A549 (cell line): ENCODE measurements around the gene PHB1. TPM values are rescaled to one million over a fixed set of nuclear protein-coding genes. Genes with fewer than 3 reads are reported as not detected.

Source experiments
- ATAC-seq, 2 experiments: fragments of 200-7000 bp in 1 of 2; fragments of >200 bp in 1 of 2; cut with Nextera tagmentation in 1 of 2; cut with Tn5 transposase in 1 of 2; 3 replicates each; pipeline versions ENCODE4 v1.8.0 to v1.9.1; 2018 to 2020; ENCODE audit warnings: mild to moderate bottlenecking in 1 of 2, moderate library complexity in 1 of 2
- CTCF ChIA-PET: fragments of 300-600 bp; sonication (Branson Sonifier 250); formaldehyde crosslinking; extraction: SDS; loops from one replicate; lab custom pipeline; 2021; ENCODE audit warnings: antibody characterized with exemption, inconsistent platforms; lab: Yijun Ruan, JAX
- POLR2A ChIA-PET: fragments of 350-600 bp; formaldehyde crosslinking; extraction: SDS; loops from one replicate; lab custom pipeline; 2021; ENCODE audit warnings: antibody characterized with exemption, inconsistent platforms; lab: Yijun Ruan, JAX
- DNase-seq, 2 experiments: peaks; one replicate each; pipeline versions ENCODE4 v3.0.0 to v3.0.0-alpha.2; 2011 to 2016; ENCODE audit warnings: low read depth in 1 of 2, low spot score in 1 of 2
- FAIRE-seq: peaks from 2 replicates; lab custom pipeline; 2011; peaks lifted over from hg19 to GRCh38; lab: Jason Lieb, UNC
- H3K27ac ChIP-seq, 2 experiments: fragments of >200 bp; sonication (Bioruptor Twin); formaldehyde crosslinking; 3 replicates each; pipeline ENCODE4 v1.5.1; 2016 to 2017
- H3K4me1 ChIP-seq: fragments of >200 bp; sonication (Bioruptor Twin); formaldehyde crosslinking; 3 replicates; pipeline ENCODE4 v1.6.1; 2016
- H3K4me2 ChIP-seq: fragments of >200 bp; sonication (Bioruptor Twin); formaldehyde crosslinking; 3 replicates; pipeline ENCODE4 v1.6.1; 2016
- H3K4me3 ChIP-seq: fragments of >200 bp; sonication (Bioruptor Twin); formaldehyde crosslinking; 3 replicates; pipeline ENCODE4 v1.5.1; 2016
- H3K9me3 ChIP-seq: fragments of >200 bp; sonication (Bioruptor Twin); formaldehyde crosslinking; 3 replicates; pipeline ENCODE4 v1.6.1; 2016
- ATOH8 ChIP-seq: fragments of 250-450 bp; sonication (Bioruptor Pico); IDR thresholded peaks from 2 replicates; pipeline ENCODE4 v1.5.0; 2020; ENCODE audit warnings: low read depth, mild to moderate bottlenecking, moderate library complexity
- BCL3 ChIP-seq: fragments of >200 bp; sonication (Bioruptor Twin); formaldehyde crosslinking; IDR thresholded peaks from 3 replicates; pipeline ENCODE4 v1.6.1; 2016
- BHLHE40 ChIP-seq: IDR thresholded peaks from 2 replicates; pipeline ENCODE4 v1.6.1; 2012; ENCODE audit warnings: low read depth, low read length, inconsistent platforms
- CBX8 ChIP-seq: fragments of 200-600 bp; sonication (generic); IDR thresholded peaks from 2 replicates; pipeline ENCODE4 v1.6.1; 2016
- CEBPB ChIP-seq, 2 experiments: fragments of >200 bp in 1 of 2; sonication (Bioruptor Twin) in 1 of 2; formaldehyde crosslinking in 1 of 2; IDR thresholded peaks; 2 replicates each; pipeline ENCODE4 v1.6.1; 2012 to 2016
- E2F6 ChIP-seq: IDR thresholded peaks from 2 replicates; pipeline ENCODE4 v1.6.1; 2012; ENCODE audit warnings: low read depth, borderline replicate concordance
- EHF ChIP-seq: fragments of 250-450 bp; sonication (Bioruptor Pico); IDR thresholded peaks from 2 replicates; pipeline ENCODE4 v1.5.0; 2020; ENCODE audit warnings: mild to moderate bottlenecking
- EP300 ChIP-seq, 2 experiments: fragments of >200 bp; sonication (Bioruptor Twin); formaldehyde crosslinking; IDR thresholded peaks; 2 replicates in 1 of 2; 3 replicates in 1 of 2; pipeline ENCODE4 v1.6.1; 2016 to 2017
- ESRRA ChIP-seq: fragments of 150-350 bp; IDR thresholded peaks from 2 replicates; pipeline ENCODE4 v1.6.1; 2014; ENCODE audit warnings: mild to moderate bottlenecking, low read length, borderline replicate concordance
- FOSB ChIP-seq: fragments of 250-450 bp; sonication (Bioruptor Pico); IDR thresholded peaks from 2 replicates; pipeline ENCODE4 v1.5.0; 2020; ENCODE audit warnings: mild to moderate bottlenecking, moderate library complexity
- FOSL2 ChIP-seq, 2 experiments: fragments of 450-650 bp in 1 of 2; fragments of >200 bp in 1 of 2; sonication (Bioruptor Twin) in 1 of 2; formaldehyde crosslinking; IDR thresholded peaks; 2 replicates each; pipeline versions ENCODE4 v1.5.0 to v1.6.1; 2016 to 2020; ENCODE audit warnings: mild to moderate bottlenecking in 1 of 2, moderate library complexity in 1 of 2
- HOXB5 ChIP-seq: fragments of 250-450 bp; sonication (Bioruptor Pico); IDR thresholded peaks from 2 replicates; pipeline ENCODE4 v1.5.0; 2020; ENCODE audit warnings: mild to moderate bottlenecking, moderate library complexity
- JUN ChIP-seq, 2 experiments: fragments of >200 bp; sonication (Bioruptor Twin); formaldehyde crosslinking; IDR thresholded peaks; 2 replicates in 1 of 2; 3 replicates in 1 of 2; pipeline ENCODE4 v1.6.1; 2016 to 2017
- MAFK ChIP-seq: fragments of 450-650 bp; IDR thresholded peaks from 2 replicates; pipeline ENCODE4 v1.6.1; 2014; ENCODE audit not compliant: partially characterized antibody
- NFE2L2 ChIP-seq: fragments of 150-350 bp; conservative IDR thresholded peaks from 2 replicates; pipeline ENCODE4 v1.6.1; 2014; ENCODE audit warnings: low read length
- NPAS2 ChIP-seq: fragments of 250-450 bp; sonication (Bioruptor Pico); IDR thresholded peaks from 2 replicates; pipeline ENCODE4 v1.8.0; 2022; ENCODE audit warnings: mild to moderate bottlenecking, moderate library complexity, borderline replicate concordance
- NR3C1 ChIP-seq: fragments of >200 bp; sonication (Bioruptor Twin); formaldehyde crosslinking; IDR thresholded peaks from 3 replicates; pipeline ENCODE4 v1.6.1; 2017
- POLR2A ChIP-seq: IDR thresholded peaks from 2 replicates; pipeline ENCODE4 v1.6.1; 2012; ENCODE audit warnings: mild to moderate bottlenecking, low read length
- POLR2AphosphoS2 ChIP-seq: conservative IDR thresholded peaks from 2 replicates; pipeline ENCODE4 v1.6.1; 2012; ENCODE audit warnings: low read length, improper control_type of control experiment, inconsistent platforms
- RCOR1 ChIP-seq: fragments of 150-350 bp; IDR thresholded peaks from 2 replicates; pipeline ENCODE4 v1.6.1; 2014; ENCODE audit warnings: antibody characterized with exemption, low read length, low read depth
- RFX5 ChIP-seq: fragments of 450-650 bp; IDR thresholded peaks from 2 replicates; pipeline ENCODE4 v1.7.1; 2014; ENCODE audit warnings: antibody characterized with exemption, mild to moderate bottlenecking, moderate library complexity
- ZC3H11A ChIP-seq: fragments of 450-650 bp; IDR thresholded peaks from 2 replicates; pipeline ENCODE4 v1.6.1; 2014; ENCODE audit warnings: antibody characterized with exemption, mild to moderate bottlenecking
- ZFP36 ChIP-seq: fragments of 450-650 bp; IDR thresholded peaks from 2 replicates; pipeline ENCODE4 v1.6.1; 2014; ENCODE audit warnings: borderline replicate concordance; ENCODE audit not compliant: partially characterized antibody
- ZNF302 ChIP-seq: fragments of 250-450 bp; sonication (Bioruptor Pico); IDR thresholded peaks from 2 replicates; pipeline ENCODE4 v1.9.0; 2021; ENCODE audit warnings: inconsistent platforms, mild to moderate bottlenecking, moderate library complexity
- ZSCAN20 ChIP-seq: fragments of 250-450 bp; sonication (Bioruptor Pico); IDR thresholded peaks from 2 replicates; pipeline ENCODE4 v1.8.0; 2022; ENCODE audit warnings: mild to moderate bottlenecking, moderate library complexity
- WGBS: methylation state at CpG from one replicate; pipeline ENCODE4 v1.1.6; 2017; ENCODE audit errors: missing lambda C conversion rate; 5-methylcytosine and 5-hydroxymethylcytosine counted together
- polyA plus RNA-seq, 4 experiments: library from polyadenylated mRNA; depleted of rRNA in 3 of 4; stranded (reverse); fragments of >200 nt; fragmentation: RNase III in 1 of 4; extraction: RNeasy Plus Mini Kit Qiagen cat#74134 plus additional on column Dnase treatment in 1 of 4; gene quantifications; 2 replicates in 3 of 4; 3 replicates in 1 of 4; pipeline ENCODE4 v1.2.3, GENCODE V29; 2011 to 2017
- TF ChIP-seq, protein P1 (sequence below): IDR thresholded peaks from 2 replicates; pipeline ENCODE4 v1.6.1; 2012
- TF ChIP-seq, protein P2 (sequence below): fragments of 200-600 bp; sonication (generic); IDR thresholded peaks from 2 replicates; pipeline ENCODE4 v1.6.1; 2016; ENCODE audit warnings: antibody characterized with exemption, mild to moderate bottlenecking, moderate library complexity
- TF ChIP-seq, protein P3 (sequence below): fragments of 450-650 bp; IDR thresholded peaks from 2 replicates; pipeline ENCODE4 v1.6.1; 2014; ENCODE audit warnings: antibody characterized with exemption
- TF ChIP-seq, protein P4 (sequence below): IDR thresholded peaks from 2 replicates; pipeline ENCODE4 v1.6.1; 2012

The PHB1 gene
- polyA plus RNA-seq, 2 of the 4 experiments (the other 2 are of a cell fraction), result 432 to 480 TPM

GRCh38 chr17:49414622-49415350, at the start of gene PHB1 (continued):
- TF ChIP-seq BCL3, result peak; percentile 58; the same call in 2 of the 3 replicates
- no peak for TF ChIP-seq ZC3H11A
- TF ChIP-seq, protein P1, sequence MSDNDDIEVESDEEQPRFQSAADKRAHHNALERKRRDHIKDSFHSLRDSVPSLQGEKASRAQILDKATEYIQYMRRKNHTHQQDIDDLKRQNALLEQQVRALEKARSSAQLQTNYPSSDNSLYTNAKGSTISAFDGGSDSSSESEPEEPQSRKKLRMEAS, result peak; percentile 99
- no peak for TF ChIP-seq EP300 (IDR thresholded peaks at IDR 0.05)

DNA sequence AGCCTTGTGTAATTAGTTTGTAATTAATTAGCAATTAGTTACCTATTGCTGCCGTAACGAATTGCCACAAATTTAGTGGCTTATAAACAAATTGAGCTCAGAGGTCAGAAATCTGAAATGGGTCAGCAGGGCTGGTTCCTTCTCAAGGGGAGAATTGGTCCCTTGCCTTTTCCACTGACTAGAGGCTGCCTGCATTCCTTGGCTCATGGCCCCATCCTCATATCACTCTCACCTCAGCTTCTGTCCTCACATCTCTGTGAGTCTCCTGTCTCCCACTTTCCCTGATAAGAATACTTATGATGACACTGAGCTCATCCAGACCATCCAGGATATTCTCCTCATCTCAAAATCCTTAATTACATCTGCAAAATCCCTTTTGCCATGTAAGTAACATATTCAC, 49.4 kb upstream of the PHB1 start:
- ATAC-seq (no peak), DNase-seq (no peak), FAIRE-seq (no peak)
- ChIA-PET CTCF (interaction anchor here (1.3 to 17.9 kb wide), 8 partner anchors 11 to 534 kb away, joined by 3 to 121 read pairs (median 6); no protein-coding TSS in a partner anchor), POLR2A (no interaction called here)
- no peak overlapping the region for H3K27ac ChIP-seq
- H3K4me2 ChIP-seq, result no peak overlapping the region
- WGBS, result 19% methylated on average over 2 of the region's 2 CpGs
- no peaks in the 10 kb centered on the region for H3K4me1 ChIP-seq
- no peak overlapping the region for H3K4me3 ChIP-seq
- peaks cover 15% of the 10 kb centered on the region; the same call in 2 of the 3 replicates for H3K9me3 ChIP-seq
- TF ChIP-seq POLR2A, result no peak
- TF ChIP-seq NPAS2, result no peak
- no peak for TF ChIP-seq NFE2L2
- TF ChIP-seq, protein P2, sequence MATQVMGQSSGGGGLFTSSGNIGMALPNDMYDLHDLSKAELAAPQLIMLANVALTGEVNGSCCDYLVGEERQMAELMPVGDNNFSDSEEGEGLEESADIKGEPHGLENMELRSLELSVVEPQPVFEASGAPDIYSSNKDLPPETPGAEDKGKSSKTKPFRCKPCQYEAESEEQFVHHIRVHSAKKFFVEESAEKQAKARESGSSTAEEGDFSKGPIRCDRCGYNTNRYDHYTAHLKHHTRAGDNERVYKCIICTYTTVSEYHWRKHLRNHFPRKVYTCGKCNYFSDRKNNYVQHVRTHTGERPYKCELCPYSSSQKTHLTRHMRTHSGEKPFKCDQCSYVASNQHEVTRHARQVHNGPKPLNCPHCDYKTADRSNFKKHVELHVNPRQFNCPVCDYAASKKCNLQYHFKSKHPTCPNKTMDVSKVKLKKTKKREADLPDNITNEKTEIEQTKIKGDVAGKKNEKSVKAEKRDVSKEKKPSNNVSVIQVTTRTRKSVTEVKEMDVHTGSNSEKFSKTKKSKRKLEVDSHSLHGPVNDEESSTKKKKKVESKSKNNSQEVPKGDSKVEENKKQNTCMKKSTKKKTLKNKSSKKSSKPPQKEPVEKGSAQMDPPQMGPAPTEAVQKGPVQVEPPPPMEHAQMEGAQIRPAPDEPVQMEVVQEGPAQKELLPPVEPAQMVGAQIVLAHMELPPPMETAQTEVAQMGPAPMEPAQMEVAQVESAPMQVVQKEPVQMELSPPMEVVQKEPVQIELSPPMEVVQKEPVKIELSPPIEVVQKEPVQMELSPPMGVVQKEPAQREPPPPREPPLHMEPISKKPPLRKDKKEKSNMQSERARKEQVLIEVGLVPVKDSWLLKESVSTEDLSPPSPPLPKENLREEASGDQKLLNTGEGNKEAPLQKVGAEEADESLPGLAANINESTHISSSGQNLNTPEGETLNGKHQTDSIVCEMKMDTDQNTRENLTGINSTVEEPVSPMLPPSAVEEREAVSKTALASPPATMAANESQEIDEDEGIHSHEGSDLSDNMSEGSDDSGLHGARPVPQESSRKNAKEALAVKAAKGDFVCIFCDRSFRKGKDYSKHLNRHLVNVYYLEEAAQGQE, result no peak
- TF ChIP-seq, protein P3, sequence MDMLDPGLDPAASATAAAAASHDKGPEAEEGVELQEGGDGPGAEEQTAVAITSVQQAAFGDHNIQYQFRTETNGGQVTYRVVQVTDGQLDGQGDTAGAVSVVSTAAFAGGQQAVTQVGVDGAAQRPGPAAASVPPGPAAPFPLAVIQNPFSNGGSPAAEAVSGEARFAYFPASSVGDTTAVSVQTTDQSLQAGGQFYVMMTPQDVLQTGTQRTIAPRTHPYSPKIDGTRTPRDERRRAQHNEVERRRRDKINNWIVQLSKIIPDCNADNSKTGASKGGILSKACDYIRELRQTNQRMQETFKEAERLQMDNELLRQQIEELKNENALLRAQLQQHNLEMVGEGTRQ, result no peak
- no peak for TF ChIP-seq NR3C1
- TF ChIP-seq FOSB (CRISPR knock-in tag), result no peak
- no peak for TF ChIP-seq ESRRA
- TF ChIP-seq E2F6, result no peak
- TF ChIP-seq ZFP36, result no peak
- TF ChIP-seq HOXB5, result no peak
- no peak for TF ChIP-seq EP300 (IDR thresholded peaks at IDR 0.05)

GRCh38 chr17:49461580-49461979, 46.9 kb upstream of the PHB1 start:
- Histone ChIP-seq H3K9me3 (peaks cover 15% of the 10 kb centered on the region; the same call in 2 of the 3 replicates), H3K4me3 (no peak overlapping the region), H3K4me1 (no peaks in the 10 kb centered on the region), H3K4me2 (no peak overlapping the region), H3K27ac (no peak overlapping the region)
- DNase-seq (no peak), ATAC-seq (no peak), FAIRE-seq (no peak)
- POLR2A ChIA-PET, result no interaction called here
- 3% methylated on average over 2 of the region's 2 CpGs for WGBS
- CTCF ChIA-PET, result interaction anchor here (0.5 to 17.9 kb wide), 5 partner anchors 14 to 111 kb away, joined by 3 to 121 read pairs (median 5); no protein-coding TSS in a partner anchor
- TF ChIP-seq FOSL2 (IDR thresholded peaks at IDR 0.05), result no peak
- no peak for TF ChIP-seq FOSL2 (CRISPR knock-in tag; IDR thresholded peaks at IDR 0.05)
- TF ChIP-seq JUN (IDR thresholded peaks at IDR 0.05), result no peak
- TF ChIP-seq POLR2AphosphoS2, result no peak
- TF ChIP-seq MAFK, result no peak
- no peak for TF ChIP-seq EHF (CRISPR knock-in tag)
- TF ChIP-seq, protein P4, sequence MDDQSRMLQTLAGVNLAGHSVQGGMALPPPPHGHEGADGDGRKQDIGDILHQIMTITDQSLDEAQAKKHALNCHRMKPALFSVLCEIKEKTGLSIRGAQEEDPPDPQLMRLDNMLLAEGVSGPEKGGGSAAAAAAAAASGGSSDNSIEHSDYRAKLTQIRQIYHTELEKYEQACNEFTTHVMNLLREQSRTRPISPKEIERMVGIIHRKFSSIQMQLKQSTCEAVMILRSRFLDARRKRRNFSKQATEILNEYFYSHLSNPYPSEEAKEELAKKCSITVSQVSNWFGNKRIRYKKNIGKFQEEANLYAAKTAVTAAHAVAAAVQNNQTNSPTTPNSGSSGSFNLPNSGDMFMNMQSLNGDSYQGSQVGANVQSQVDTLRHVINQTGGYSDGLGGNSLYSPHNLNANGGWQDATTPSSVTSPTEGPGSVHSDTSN, result no peak
- no peak for TF ChIP-seq ZNF302 (CRISPR knock-in tag)
- TF ChIP-seq ATOH8 (CRISPR knock-in tag), result no peak
- TF ChIP-seq CEBPB (IDR thresholded peaks at IDR 0.05), result no peak
- TF ChIP-seq POLR2A, result no peak
- no peak for TF ChIP-seq CBX8
- no peak for TF ChIP-seq BHLHE40
- TF ChIP-seq ZSCAN20 (CRISPR knock-in tag), result no peak
- TF ChIP-seq RCOR1, result no peak
- no peak for TF ChIP-seq RFX5
